H9 (cell line): Measurements from ENCODE around the gene CDX2. TPM values are rescaled to one million over a fixed set of nuclear protein-coding genes. Genes with fewer than 3 reads are reported as not detected.
A peak's percentile ranks its signal among the peaks of the same experiment; 100 is the strongest.

Source experiments
- DNase-seq: peaks from one replicate; pipeline ENCODE4 v3.0.0-alpha.2; 2017
- H2AFZ ChIP-seq: one replicate; pipeline ENCODE4 v1.6.1; 2013; ENCODE audit warnings: mild to moderate bottlenecking, low read length, control low read depth, moderate library complexity
- H2AK5ac ChIP-seq: 2 replicates; pipeline ENCODE4 v1.6.1; 2013; ENCODE audit warnings: low read length, control low read depth, mixed read lengths; ENCODE audit not compliant: insufficient read length
- H2BK120ac ChIP-seq: one replicate; pipeline ENCODE4 v1.6.1; 2013; ENCODE audit warnings: low read depth, mild to moderate bottlenecking, low read length, control low read depth, inconsistent platforms; ENCODE audit not compliant: poor library complexity, severe bottlenecking
- H2BK12ac ChIP-seq: 2 replicates; pipeline ENCODE4 v1.6.1; 2013; ENCODE audit warnings: low read length, control low read depth, mixed read lengths, low read depth; ENCODE audit not compliant: insufficient read length
- H2BK15ac ChIP-seq: 2 replicates; pipeline ENCODE4 v1.6.1; 2013; ENCODE audit warnings: low read depth, low read length, control low read depth
- H2BK20ac ChIP-seq: one replicate; pipeline ENCODE4 v1.6.1; 2013; ENCODE audit warnings: low read depth, mild to moderate bottlenecking, low read length, control low read depth, inconsistent platforms; ENCODE audit not compliant: poor library complexity, severe bottlenecking
- H2BK5ac ChIP-seq: 2 replicates; pipeline ENCODE4 v1.6.1; 2013; ENCODE audit warnings: low read length, control low read depth, mixed read lengths; ENCODE audit not compliant: insufficient read length
- H3K14ac ChIP-seq: 2 replicates; pipeline ENCODE4 v1.6.1; 2013; ENCODE audit warnings: low read length, control low read depth; ENCODE audit not compliant: insufficient read depth
- H3K18ac ChIP-seq: 2 replicates; pipeline ENCODE4 v1.6.1; 2013; ENCODE audit warnings: low read depth, mild to moderate bottlenecking, mixed read lengths, low read length, control low read depth; ENCODE audit not compliant: insufficient read length
- H3K23ac ChIP-seq: 2 replicates; pipeline ENCODE4 v1.6.1; 2013; ENCODE audit warnings: low read length, control low read depth, mixed read lengths, low read depth; ENCODE audit not compliant: insufficient read length
- H3K23me2 ChIP-seq: 2 replicates; pipeline ENCODE4 v1.6.1; 2013; ENCODE audit warnings: low read depth, mild to moderate bottlenecking, mixed read lengths, low read length, control low read depth; ENCODE audit not compliant: insufficient read length, poor library complexity, severe bottlenecking
- H3K27ac ChIP-seq: 2 replicates; pipeline ENCODE4 v1.5.1; 2013; ENCODE audit warnings: low read length, control low read depth, mixed read lengths, low read depth; ENCODE audit not compliant: insufficient read length
- H3K27me3 ChIP-seq: 2 replicates; pipeline ENCODE4 v1.6.1; 2013; ENCODE audit warnings: low read length, control low read depth, inconsistent platforms; ENCODE audit not compliant: insufficient read depth
- H3K4ac ChIP-seq: 2 replicates; pipeline ENCODE4 v1.6.1; 2013; ENCODE audit warnings: low read depth, mild to moderate bottlenecking, control low read depth, inconsistent platforms, low read length, moderate library complexity
- H3K4me1 ChIP-seq: 2 replicates; pipeline ENCODE4 v1.6.1; 2013; ENCODE audit warnings: low read length, control low read depth, inconsistent platforms; ENCODE audit not compliant: insufficient read depth
- H3K4me2 ChIP-seq: 2 replicates; pipeline ENCODE4 v1.6.1; 2013; ENCODE audit warnings: low read length, control low read depth, mixed read lengths; ENCODE audit not compliant: insufficient read length, insufficient read depth
- H3K56ac ChIP-seq: 2 replicates; pipeline ENCODE4 v1.6.1; 2013; ENCODE audit warnings: low read depth, mild to moderate bottlenecking, mixed read lengths, low read length, control low read depth; ENCODE audit not compliant: insufficient read length
- H3K79me1 ChIP-seq: 2 replicates; pipeline ENCODE4 v1.6.1; 2013; ENCODE audit warnings: low read depth, mild to moderate bottlenecking, moderate library complexity, low read length, control low read depth, inconsistent platforms; ENCODE audit not compliant: insufficient read depth, poor library complexity, severe bottlenecking
- H3K79me2 ChIP-seq: 2 replicates; pipeline ENCODE4 v1.6.1; 2013; ENCODE audit warnings: low read length, control low read depth, inconsistent platforms; ENCODE audit not compliant: insufficient read depth
- H3K9ac ChIP-seq: 2 replicates; pipeline ENCODE4 v1.6.1; 2013; ENCODE audit warnings: low read length, control low read depth, mixed read lengths; ENCODE audit not compliant: insufficient read length; ENCODE audit errors: extremely low read depth
- H3K9me3 ChIP-seq: one replicate; pipeline ENCODE4 v1.6.1; 2013; ENCODE audit warnings: low read depth, low read length, inconsistent platforms; ENCODE audit not compliant: control insufficient read depth
- H3T11ph ChIP-seq: one replicate; pipeline ENCODE4 v1.6.1; 2013; ENCODE audit warnings: mild to moderate bottlenecking, low read length, control low read depth, inconsistent platforms
- H4K20me1 ChIP-seq: one replicate; pipeline ENCODE4 v1.6.1; 2013; ENCODE audit not compliant: control insufficient read depth, insufficient read length, insufficient read depth
- H4K5ac ChIP-seq: 2 replicates; pipeline ENCODE4 v1.6.1; 2013; ENCODE audit warnings: low read depth, mild to moderate bottlenecking, mixed read lengths, low read length, control low read depth; ENCODE audit not compliant: insufficient read length
- H4K8ac ChIP-seq: replicated peaks from 2 replicates; pipeline ENCODE4 v1.6.1; 2013; ENCODE audit warnings: low read length, control low read depth, mixed read lengths, low read depth; ENCODE audit not compliant: insufficient read length
- H4K91ac ChIP-seq: 2 replicates; pipeline ENCODE4 v1.6.1; 2013; ENCODE audit warnings: low read depth, mild to moderate bottlenecking, moderate library complexity, mixed read lengths, low read length, control low read depth; ENCODE audit not compliant: insufficient read length
- H3K27ac Mint-ChIP-seq, 3 experiments: 2 replicates in 2 of 3; 3 replicates in 1 of 3; pipeline ENCODE4 v1.8.0; 2020 to 2021; ENCODE audit warnings: mixed read lengths in 3 of 3, mild to moderate bottlenecking in 1 of 3, moderate library complexity in 1 of 3
- H3K27me3 Mint-ChIP-seq: 2 replicates; pipeline ENCODE4 v1.8.0; 2021; ENCODE audit warnings: low read depth, mild to moderate bottlenecking, moderate library complexity, mixed read lengths
- H3K36me3 Mint-ChIP-seq, 3 experiments: 2 replicates in 2 of 3; 3 replicates in 1 of 3; pipeline ENCODE4 v1.8.0; 2020 to 2021; ENCODE audit warnings: low read depth in 3 of 3, mixed read lengths in 3 of 3; ENCODE audit not compliant: insufficient read depth in 1 of 3
- H3K4me1 Mint-ChIP-seq, 2 experiments: 2 replicates each; pipeline ENCODE4 v1.8.0; 2020; ENCODE audit warnings: mixed read lengths in 2 of 2
- H3K4me3 Mint-ChIP-seq, 2 experiments: 2 replicates in 1 of 2; 3 replicates in 1 of 2; pipeline ENCODE4 v1.8.0; 2020 to 2021; ENCODE audit warnings: mild to moderate bottlenecking in 2 of 2, mixed read lengths in 2 of 2, moderate library complexity in 1 of 2
- H3K9me3 Mint-ChIP-seq, 2 experiments: 2 replicates in 1 of 2; 3 replicates in 1 of 2; pipeline ENCODE4 v1.8.0; 2020; ENCODE audit warnings: mild to moderate bottlenecking in 2 of 2, mixed read lengths in 2 of 2, moderate library complexity in 1 of 2
- WGBS: extraction: QIAGEN DNeasy Blood & Tissue Kit; methylation state at CpG from one replicate; pipeline ENCODE4 v1.1.7; 2013; ENCODE audit warnings: missing lambda C conversion rate, low lambda C conversion rate, mixed read lengths; ENCODE audit not compliant: insufficient read length; ENCODE audit errors: extremely low coverage; 5-methylcytosine and 5-hydroxymethylcytosine counted together
- total RNA-seq: library from RNA; stranded (reverse); gene quantifications from 2 replicates; pipeline ENCODE4 v1.2.1, GENCODE V29; 2021
- TF ChIP-seq, protein P1 (sequence below): fragments of 200-600 bp; sonication (generic); conservative IDR thresholded peaks from 3 replicates; pipeline ENCODE4 v1.8.0; 2021; ENCODE audit warnings: antibody characterized with exemption, mild to moderate bottlenecking

CDX2 gene
- total RNA-seq, 1 experiment from 2014 or later = not detected

DNA sequence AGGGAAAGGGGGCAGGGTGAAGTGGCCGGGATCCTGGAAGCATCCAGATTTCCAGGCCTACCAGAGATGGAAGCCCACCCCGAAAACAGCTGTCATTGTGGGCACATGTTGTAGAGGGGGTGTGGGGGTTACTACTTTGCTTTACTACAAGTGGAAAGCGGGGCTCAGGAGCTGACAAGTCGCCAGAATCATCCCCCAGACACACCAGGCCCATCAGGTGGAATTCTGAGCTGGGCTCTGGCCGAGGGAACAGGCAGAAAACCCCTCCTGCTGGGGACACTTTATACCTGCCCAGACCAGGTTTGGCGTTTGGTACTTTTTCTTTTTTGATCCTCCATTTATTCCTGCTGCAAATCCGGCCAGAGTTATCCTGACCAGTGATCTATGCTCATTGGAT, 3.8 kb downstream of the CDX2 start:
- Histone ChIP-seq H3K27me3 (peaks cover 93% of the 10 kb centered on the region), H3K79me1 (no peaks in the 10 kb centered on the region), H3K4me2 (no peak overlapping the region), H3K4ac (no peak overlapping the region), H3K9me3 (no peaks in the 10 kb centered on the region), H4K91ac (no peak overlapping the region), H3T11ph (no peak overlapping the region), H2AFZ (no peak overlapping the region), H3K9ac (no peak overlapping the region), H3K4me1 (peaks cover 5% of the 10 kb centered on the region; the same call in 1 of the 2 replicates), H3K23ac (no peak overlapping the region), H2BK120ac (no peak overlapping the region), H3K56ac (no peak overlapping the region), H4K8ac (no peak overlapping the region), H3K18ac (no peak overlapping the region), H2AK5ac (no peak overlapping the region), H3K27ac (no peak overlapping the region), H3K79me2 (no peaks in the 10 kb centered on the region), H4K5ac (no peak overlapping the region), H2BK12ac (no peak overlapping the region), H4K20me1 (peaks cover 4% of the 10 kb centered on the region), H3K23me2 (no peaks in the 10 kb centered on the region), H3K14ac (no peak overlapping the region), H2BK5ac (no peak overlapping the region), H2BK15ac (no peak overlapping the region), H2BK20ac (no peak overlapping the region)
- WGBS = no CpG with 5 or more reads among the region's 7 CpGs
- TF ChIP-seq, protein P1, sequence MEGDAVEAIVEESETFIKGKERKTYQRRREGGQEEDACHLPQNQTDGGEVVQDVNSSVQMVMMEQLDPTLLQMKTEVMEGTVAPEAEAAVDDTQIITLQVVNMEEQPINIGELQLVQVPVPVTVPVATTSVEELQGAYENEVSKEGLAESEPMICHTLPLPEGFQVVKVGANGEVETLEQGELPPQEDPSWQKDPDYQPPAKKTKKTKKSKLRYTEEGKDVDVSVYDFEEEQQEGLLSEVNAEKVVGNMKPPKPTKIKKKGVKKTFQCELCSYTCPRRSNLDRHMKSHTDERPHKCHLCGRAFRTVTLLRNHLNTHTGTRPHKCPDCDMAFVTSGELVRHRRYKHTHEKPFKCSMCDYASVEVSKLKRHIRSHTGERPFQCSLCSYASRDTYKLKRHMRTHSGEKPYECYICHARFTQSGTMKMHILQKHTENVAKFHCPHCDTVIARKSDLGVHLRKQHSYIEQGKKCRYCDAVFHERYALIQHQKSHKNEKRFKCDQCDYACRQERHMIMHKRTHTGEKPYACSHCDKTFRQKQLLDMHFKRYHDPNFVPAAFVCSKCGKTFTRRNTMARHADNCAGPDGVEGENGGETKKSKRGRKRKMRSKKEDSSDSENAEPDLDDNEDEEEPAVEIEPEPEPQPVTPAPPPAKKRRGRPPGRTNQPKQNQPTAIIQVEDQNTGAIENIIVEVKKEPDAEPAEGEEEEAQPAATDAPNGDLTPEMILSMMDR = no peak
- Mint-ChIP-seq H3K4me1 (peaks cover 34 to 49% of the 10 kb centered on the region in 2 experiments), H3K9me3 (peaks cover 2 to 15% of the 10 kb centered on the region in 2 experiments), H3K27ac (no peak overlapping the region), H3K4me3 (peak overlapping the region in 1 of 2 experiments; percentile 67; a peak in 2 of 5 replicates), H3K36me3 (no peaks in the 10 kb centered on the region), H3K27me3 (peaks cover 100% of the 10 kb centered on the region)
- DNase-seq = no peak
